ENCODE results near the gene MMAB.

MMAB gene

DNA sequence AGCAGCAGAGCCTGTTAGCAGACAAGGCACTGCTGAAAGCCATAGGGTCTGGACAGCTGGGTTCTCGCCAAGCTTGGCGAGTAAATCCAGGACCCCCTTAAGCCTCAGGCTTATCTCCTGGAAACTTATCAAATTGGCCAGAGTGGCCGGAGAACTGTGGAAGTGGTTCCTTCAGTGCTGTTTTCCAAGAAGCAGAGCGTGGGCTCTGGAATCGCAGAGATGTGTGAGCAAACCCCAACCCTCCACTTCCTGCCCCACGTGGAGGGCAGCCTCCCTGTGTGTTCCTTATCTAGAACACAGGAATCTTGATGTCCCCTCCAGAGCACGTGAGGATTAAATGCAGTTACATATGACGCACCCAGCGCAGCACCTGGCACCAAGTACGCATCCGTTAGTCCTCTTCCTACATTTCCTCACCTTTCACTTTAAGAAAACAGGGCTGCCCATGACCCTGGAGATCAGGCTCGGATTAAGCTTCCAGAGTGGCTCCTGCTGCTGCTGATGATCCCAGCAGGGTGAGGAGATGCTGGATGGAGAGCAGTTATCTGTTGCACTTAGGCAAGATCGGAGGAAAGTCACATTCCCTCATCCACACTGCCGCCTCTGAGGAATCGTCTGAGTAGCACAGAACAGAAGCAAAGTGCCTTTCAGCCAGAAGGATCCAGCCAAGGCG lies 35.0 kb downstream of the MMAB start:
- DNase-seq (ENCODE audit: low spot score) = no peak

DNA sequence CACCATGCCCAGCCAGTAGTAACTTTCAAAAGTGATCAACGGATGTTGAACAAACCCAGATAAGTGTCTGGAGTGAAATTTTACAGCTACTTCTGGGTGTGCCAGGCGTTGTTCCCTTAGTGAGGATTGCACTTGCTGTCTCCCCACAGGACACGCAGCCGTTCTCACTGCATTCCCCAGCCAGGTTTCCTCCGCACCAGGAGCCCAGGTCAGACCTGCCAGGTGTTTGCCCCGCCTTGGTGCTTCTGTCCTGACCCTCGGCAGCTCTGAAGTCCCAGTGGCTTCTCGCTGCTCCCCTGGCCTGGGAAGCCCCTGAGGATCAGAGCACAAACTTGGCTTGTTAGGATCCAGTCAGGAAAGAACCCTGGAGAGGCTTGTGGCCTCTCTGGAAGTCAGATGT lies 36.2 kb downstream of the MMAB start:
- no peak for DNase-seq (ENCODE audit: low spot score)

DNA sequence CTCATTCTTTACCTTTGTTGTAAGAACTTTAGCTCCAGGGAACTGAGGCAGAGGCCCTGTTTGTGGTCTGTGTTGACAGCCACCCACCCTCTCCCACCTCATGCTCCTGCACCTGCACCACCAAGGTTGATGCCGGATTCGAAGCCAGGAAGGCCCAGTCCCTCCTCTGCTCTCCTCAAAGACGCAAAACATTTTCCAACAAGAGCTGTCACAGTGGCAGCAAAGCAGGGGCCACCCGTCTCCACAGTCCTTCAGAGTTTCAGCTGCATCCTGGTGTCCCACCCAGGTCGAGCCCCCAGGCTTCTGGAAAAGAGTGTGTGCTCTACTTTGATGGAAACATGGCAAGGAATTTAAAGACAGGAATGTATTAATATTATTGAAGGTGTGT lies 37.4 kb downstream of the MMAB start:
- DNase-seq (ENCODE audit: low spot score) = no peak

DNA sequence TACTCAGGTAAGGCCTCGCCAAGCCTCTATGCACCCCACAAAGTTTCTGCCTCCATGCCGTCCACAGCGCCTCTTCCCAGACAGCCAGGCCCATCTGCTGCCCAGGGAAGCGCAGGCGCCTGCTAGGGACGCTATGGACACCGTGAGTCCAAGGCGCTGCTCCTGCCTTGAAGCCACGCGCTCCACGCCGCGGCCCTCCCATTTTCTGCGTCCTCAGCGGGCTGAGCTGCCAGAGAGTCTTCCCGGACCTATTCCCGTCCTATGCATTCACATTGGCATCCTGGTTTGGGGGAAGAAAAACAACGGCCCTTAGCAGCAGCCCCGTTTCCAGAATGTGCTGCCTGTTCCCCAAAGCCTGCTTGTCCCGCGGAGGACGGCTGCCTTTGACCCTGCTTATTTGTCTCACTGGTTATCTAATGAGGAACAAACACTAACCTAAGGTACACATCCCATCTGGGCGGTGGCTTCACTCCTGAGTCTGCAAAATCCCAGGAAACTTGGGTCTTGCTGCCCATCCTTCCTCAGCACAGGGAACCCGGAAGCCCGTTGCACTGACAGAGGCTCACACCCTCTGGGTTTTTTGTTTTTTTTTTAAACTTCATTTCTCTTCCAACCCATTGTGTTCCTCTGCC lies 38.0 kb downstream of the MMAB start:
- DNase-seq (ENCODE audit: low spot score) = no peak

DNA sequence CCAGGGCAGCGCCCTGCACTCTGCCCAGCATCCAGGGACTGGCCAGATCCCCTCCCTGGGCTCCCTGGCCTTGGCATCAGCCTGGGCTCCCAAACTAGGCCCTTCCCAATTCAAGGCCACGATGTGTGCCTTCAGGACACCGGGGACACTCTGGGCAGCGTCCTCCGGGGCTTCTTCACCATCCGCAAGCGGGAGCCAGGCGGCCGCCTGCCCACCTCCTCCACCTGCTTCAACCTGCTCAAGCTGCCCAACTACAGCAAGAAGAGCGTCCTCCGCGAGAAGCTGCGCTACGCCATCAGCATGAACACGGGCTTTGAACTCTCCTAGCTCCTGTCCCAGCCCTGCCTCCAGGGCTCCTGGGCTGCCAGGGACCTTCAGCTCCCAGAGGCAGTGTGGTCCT lies 38.8 kb downstream of the MMAB start:
- DNase-seq (ENCODE audit: low spot score) = no peak

DNA sequence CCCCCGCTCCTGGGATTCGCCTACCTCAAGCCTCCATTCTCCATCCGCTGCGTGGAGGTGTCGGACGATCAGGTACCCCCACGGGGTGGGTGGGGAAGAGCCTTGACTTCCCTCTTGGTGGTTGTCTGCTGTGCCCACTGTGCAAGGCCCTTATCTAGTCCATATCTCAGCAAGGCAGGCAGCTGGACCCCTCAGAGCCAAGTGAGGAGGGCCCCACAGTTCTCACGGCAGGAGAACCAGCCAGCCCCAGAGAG lies 39.9 kb downstream of the MMAB start:
- DNase-seq (ENCODE audit: low spot score) = no peak

DNA sequence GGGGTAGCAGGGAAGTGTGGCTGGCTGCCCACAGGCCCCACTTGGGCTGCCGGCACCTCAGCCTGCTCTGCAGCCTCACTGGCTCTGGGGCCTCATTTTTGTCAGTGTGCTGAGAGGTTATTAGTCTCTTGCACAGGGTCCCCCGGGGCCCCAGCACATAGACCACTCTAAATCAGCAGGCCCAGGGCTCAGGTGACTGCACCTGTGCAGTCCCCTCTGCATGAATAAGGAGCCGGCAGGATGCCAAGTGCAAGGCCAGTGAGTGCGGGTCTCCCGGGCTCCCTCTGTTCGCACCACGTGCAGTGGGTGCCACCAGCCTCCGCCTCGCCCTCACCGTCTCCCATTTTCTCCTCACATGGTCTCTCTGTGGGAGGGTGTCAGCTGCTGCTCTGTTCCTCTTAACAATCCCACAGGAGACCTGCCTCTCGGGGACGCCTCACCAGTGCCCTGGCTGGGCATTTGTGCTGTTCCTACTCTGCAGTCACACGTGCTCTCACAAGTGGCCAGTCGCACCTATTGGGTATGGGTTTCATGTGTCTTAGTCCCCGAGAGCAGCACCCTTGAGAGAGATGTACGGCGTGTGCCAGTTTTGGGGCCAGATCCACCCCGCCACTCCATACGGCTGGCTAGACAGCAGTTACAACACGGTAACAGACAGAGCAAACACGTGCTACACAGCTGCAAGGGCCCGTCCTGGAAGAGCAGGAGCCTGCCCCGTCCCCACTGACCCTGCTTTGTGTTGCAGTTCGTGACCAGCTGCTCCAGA lies 40.4 kb downstream of the MMAB start:
- no peak for DNase-seq (ENCODE audit: low spot score)

DNA sequence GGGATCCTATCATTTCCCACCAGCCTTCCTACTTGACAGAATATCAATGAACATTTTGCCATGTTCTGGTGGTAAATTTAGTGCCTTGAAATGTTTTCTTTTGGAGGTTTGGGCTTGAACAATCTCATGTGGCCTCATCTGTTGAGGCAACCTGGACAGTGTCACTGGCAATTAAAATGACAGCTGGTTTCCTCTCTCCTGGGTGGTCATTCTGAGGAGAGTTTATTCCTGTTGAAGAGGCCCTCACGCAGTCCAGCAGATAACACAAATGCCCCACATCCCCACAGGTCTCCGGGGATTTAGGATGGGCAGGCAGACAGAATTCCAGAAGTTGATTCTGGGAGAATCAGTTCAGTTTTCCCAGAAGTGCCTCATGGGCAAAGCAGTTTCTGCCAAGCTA lies 41.9 kb downstream of the MMAB start:
- no peak for DNase-seq (ENCODE audit: low spot score)

DNA sequence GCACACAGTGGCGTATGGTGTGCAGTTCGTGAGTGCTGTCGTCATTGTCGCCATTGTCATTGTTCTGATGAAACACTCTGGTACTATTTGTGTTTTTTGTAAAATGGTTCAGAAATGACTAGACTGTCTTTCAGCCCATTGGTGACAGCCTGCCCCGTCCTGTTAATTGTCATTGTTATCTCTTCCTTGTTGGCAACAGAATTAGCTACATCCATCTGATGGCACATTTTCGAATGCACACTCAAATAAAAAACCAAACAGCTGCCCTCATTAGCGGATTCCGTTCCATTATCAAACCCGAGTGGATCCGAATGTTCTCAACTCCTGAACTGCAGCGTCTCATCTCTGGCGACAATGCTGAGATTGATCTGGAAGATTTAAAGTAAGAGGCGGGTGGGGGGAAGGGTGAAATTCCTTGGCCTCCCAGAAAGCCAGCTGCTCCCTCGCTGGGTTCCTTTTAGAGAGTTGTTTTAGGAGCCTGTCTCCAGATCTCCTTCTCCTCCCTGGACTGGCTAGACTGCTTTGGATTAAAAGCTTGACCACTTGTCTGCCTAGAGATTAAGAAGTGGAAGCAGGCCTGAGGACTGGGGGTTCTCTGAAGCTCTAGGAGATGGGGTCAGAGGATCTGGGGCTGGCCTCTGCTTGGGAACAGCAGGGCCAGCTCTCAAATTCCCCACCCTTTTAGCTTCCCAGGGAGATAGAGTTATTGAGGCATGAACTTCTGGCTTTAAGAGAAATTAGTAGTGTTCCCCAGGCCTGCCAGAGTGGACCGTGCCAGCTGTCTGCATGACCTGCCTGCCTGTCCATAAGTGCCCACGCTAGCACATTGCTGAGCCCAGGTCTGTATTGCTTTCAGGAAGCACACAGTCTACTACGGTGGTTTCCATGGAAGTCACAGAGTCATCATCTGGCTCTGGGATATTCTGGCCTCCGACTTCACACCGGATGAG lies 43.3 kb downstream of the MMAB start:
- DNase-seq (ENCODE audit: low spot score) = no peak

DNA sequence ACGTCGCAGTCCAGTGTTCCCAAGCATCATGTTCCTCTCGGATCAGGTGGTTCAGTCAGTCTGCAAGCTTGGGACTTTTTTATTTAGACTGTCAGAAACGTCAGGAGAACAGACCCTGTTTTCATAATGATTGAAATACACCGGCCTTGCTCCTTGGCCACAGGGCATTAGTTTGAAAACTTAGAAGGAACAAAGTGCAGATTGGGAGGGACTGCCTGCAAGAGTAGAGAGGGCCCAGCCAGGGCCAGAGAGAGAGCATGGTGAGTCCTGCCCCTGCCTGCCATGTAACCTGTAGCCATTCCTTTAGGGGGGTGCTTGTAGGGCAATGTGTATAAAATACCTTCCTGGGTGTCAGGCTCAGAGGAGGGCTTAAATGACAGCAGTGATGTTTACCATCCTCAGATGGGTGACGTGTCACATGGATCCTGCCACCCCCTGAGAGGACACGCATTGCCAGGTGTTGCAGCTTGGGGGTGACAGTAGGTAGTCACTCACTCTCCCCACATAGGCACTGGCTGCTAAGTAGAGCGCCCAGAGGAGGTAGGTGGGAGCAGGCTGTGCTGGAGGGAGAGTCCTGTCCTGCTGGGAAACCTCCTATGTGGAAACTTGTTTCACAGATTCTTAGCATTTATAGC lies 45.7 kb downstream of the MMAB start:
- DNase-seq (ENCODE audit: low spot score) = no peak

DNA sequence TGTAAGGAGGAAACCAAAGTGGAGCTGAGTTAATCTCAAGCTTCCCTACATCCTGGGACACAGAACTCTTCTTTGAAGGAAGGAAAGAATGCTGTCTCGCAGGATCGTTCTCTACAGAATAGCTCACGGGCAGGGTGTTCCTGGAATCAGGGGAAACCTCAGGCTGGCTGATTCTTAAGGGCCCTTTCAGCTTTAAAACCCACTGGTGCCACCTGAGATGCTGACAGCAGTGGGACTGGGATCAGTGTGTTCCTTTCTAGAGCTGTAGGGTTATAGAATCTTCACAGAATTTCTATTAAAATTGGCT lies 48.1 kb downstream of the MMAB start:
- no peak for DNase-seq (ENCODE audit: low spot score)

DNA sequence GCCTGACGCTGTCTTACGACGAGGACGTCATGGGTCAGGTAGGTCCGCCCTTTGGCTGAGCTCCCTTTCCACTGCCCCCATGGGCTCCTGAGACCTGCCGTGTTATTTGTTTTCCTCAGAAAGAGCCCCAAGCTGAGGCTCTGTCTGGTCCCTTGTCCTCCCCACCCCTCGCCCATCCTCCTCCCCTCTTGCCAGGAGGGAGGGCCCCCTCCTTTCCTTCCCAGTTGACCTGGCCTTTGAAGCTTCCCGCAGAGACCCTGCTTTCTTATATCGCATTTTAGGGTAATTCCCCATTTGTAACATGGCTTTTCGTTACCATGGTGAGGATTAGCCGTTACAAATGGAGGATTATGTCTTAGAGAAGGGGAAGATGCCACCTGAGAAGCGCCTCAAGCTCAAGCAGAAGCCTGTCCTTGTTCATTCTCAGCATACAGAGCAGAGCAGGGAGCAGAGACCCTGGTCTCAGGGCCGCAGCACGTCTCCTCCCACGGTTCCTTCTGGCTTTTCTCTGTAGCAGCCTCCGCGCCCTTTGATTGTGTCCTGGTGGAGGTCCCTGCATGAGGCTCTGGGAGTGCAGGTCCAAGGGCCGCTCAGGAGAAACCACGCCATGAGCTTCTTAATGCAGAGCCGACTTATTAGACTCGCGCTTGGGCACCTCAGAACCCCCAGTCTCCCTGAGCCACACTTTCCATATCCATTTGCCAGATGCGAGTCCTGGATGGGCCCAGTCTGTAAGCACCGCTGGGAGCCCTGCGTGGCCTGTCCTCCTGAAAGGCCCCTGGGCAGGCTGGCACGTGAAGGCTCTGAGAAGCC lies 48.6 kb downstream of the MMAB start:
- peak; percentile 89 for DNase-seq (ENCODE audit: low spot score)

DNA sequence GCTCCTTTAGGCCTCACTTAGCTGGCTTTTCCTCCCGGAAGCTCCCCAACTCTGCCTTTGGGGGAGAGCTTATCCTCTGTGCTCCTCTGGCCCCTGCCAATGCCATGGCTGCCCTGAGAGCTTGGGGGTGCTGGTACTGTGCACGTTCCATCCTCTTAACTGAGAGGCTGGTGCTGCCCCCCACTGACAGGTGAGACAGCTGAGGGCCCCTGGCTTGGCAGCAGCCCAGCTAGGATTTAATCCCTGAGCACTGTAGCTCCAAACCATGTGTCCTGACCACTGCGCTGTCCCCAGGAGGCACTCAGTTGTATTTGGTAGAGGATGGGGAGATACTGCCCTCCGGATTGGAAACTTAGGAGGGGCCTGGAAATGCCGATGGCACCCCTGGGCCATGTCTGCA lies 49.8 kb downstream of the MMAB start:
- no peak for DNase-seq (ENCODE audit: low spot score)

DNA sequence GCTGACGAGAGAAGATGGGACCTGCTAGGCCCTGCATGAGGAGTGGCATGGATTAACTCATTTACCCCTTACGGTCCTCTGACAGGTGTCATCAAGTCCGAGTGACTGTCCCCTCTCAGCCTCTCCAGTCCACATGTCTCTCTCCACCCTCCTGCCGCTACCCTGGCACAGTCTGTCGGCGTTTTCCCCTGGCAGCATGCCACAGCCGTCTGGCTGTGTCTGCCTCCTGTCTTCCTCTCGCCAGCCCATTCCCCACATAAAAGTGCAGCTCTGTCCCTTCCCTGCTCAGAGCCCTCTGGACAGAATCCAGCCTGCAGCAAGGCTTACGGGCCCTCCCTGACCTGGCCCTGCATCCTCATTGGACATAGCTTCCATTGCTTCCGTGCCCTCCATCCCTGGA lies 50.2 kb downstream of the MMAB start:
- DNase-seq (ENCODE audit: low spot score) = no peak

DNA sequence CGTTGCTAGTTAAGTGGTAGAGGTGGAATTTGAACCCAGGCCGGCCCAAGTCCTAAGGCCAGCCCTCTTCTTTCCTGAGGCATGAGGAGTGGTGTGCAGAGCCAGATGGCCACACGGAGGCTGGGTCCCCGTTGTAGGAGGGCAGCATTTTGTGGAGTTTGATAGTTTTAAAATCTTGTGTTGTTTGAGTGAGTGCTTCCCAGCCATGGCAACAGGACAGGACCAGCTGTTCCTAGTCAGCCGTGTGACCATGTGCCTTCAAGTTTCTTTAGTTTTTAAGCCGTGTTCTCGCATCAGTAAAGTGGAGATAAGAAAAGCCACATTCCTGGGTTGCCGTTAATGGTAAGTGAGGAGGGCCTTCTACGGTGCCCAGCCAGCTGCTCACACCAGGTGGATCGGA lies 51.5 kb downstream of the MMAB start:
- DNase-seq (ENCODE audit: low spot score) = no peak

DNA sequence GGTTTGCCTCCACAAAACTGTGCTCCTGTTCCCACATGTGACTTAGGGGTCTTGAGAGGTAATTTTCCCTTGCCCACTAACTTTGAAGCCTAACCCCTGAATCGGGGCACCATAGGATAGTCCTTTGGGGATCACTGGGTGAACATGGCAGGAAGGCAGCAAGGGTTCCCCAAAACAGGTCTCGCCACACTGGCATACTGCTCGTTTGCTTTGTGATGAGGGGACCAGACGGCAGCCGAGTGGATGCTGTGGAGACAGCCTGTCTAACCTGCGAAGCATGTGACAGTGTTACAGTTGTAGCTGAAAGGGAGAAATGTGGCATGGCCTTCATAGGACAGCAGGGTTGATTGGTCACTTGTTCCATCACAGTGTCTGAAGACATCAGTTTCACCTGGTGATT lies 53.5 kb downstream of the MMAB start:
- no peak for DNase-seq (ENCODE audit: low spot score)

DNA sequence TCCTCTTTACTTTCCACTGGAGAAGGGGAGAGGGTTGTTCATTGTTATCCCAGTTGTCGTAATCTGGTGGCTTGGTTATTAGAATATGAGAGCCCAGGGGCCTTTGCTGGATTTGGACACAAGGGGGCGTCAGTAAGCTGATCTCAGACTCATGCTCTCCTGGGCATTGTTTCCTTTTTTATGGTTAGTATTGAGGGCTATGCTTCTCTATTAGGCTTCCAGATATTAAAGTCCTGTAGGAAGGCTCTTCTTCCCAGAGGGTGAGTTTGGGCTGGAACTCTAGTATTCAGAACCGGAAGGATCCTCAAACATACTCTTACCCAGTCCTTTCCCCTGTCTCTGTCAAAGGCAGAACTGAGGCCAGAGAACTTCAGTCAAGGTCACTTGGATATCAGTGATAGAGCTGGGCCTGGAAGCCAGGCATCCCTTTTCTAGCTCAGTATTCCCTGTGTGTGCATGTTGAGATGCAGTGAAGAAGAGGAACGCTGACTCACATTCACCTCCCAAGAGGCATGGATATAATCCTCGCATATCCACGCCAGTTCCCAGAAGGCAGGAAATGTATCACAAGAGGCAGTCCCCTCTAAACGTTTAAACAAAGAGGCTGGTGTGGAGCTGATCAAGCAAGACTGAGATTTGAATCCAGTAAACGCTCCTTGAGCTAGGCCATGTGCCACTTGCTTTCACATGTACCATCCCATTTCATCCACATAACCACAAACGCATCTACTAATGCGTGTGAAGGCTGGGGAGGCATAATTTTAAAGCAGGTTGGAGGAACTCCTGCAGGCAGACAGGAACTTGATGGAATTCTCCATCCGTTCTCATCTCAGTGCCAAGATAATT lies 54.3 kb downstream of the MMAB start:
- DNase-seq (ENCODE audit: low spot score) = peak; percentile 78

DNA sequence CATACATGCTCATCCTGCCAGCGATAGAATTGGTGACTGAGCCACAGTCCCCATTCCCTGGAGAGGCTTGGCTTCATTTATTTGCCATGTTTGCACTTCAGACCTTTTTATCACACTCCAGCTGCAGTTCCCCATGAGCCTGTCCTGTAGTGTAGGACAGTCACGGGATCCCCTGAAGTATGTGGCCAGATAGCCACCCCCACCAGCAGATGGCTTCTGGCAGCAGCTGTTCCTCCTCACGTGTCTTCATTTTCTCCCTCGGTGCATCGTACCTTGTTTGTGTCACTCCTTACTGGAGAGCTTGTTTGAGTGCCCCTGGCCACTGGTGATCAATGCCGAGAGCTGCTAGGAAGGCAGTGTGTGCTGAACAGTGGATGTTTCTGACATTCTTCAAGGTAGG lies 55.7 kb downstream of the MMAB start:
- no peak for DNase-seq (ENCODE audit: low spot score)

DNA sequence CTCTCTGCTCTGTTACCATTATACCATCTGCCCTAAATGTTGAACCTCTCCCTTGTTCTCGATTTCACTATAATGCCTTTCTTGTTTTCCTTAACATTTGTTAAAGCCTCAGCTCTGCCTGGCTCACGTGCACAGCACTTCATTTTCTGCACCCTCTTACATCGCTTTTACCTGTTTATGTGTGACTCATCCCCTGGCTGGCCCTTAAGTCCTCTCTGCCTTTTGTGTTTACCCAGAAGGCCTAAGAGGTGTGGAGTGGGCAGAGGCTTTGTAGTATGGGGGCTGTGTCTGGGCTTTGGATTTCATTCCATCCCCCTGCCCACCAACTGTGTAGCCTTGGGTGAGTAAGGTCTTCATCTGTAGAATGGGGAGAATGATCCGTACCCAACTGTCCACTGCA lies 59.3 kb downstream of the MMAB start:
- DNase-seq (ENCODE audit: low spot score) = no peak

DNA sequence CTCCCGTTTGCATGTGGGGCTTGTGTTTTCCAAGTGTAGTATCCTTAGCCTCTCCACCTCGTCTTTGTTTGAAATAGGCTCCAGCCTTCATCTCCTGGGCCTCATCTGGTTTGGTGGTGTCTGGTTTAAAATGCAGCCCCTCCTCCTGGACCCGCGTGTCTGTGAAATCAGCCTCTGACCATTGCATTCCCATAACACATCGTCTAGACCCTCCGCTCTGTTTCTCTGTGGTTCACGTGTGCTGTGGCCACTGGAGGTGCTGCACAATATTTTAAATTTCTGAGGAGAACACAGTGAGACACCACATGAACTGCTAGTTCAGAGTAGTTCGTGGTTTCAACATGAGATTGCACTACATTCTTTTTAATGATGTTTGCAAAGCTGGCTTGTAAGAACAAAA lies 60.3 kb downstream of the MMAB start:
- no peak for DNase-seq (ENCODE audit: low spot score)

DNA sequence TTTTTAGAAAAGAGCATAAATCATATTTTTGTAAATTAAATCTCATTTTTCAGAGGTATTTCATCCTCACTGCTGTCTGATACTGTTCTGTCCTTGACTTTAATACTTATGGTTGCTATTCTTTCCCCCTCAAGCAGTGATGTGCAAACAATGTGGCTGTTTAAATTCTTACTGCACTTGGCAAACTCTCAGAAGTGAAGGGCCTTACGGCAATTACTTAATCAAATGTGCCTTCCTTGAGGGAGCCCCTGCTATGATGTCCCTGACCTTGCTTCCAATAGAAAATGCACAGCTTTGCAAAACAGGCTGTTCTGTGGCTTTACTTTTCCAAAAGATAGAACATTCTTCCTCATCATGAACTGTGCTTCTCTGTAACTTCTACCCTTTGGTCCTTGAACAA lies 60.7 kb downstream of the MMAB start:
- DNase-seq (ENCODE audit: low spot score) = no peak
